ENCODE measurements around the gene WDR77.

WDR77 gene

DNA sequence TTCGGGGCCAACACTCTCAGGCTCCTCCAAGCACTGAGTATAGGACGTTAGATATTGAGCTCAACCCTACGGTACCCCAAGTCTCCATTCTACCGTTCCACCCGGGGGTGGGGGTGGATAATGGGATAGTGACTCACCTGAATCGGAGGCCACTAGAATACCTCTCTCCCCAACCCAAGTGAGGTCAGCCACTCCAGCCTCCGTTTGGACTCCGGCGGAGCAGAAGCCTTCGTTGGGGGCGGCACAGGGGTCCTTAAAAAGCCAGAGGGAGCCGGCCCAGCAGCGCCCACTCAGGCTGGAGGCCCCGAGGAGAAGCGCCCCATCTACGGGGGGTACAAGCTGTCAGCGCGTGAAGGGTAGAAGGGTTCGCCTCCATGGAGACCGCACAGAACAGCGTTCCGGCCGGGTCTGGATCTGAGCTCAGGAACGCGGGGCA is 556 bp downstream of the WDR77 start:
- WGBS, 2 donors (ENCODE audit: extremely low coverage in 2 of 2, insufficient read length in 2 of 2, insufficient replicate concordance in 1 of 2): no CpG with 5 or more reads among the region's 25 CpGs
- H3K9ac ChIP-seq (ENCODE audit: low read depth, low read length, poor library complexity): peak overlapping the region; percentile 96
- H3K27me3 ChIP-seq (ENCODE audit: control insufficient read depth in 3 of 3, insufficient read depth in 3 of 3, low read depth in 1 of 3, low read length in 3 of 3): no peaks in the 10 kb centered on the region
- no peaks in the 10 kb centered on the region for H3K9me3 ChIP-seq (replicated peaks in 1 of 2; ENCODE audit: control insufficient read depth in 2 of 2, insufficient read depth in 1 of 2, low read depth in 1 of 2, low read length in 2 of 2)
- H2BK12ac ChIP-seq (ENCODE audit: low read length): no peak overlapping the region
- peak overlapping the region; percentile 79 to 96 for H3K4me3 ChIP-seq (ENCODE audit: low read length in 2 of 2)
- H2AK5ac ChIP-seq (ENCODE audit: low read depth, low read length): no peak overlapping the region
- H3K79me1 ChIP-seq (ENCODE audit: low read depth, low read length): peaks cover 6% of the 10 kb centered on the region
- H4K91ac ChIP-seq (ENCODE audit: low read depth, low read length, poor library complexity): no peak overlapping the region
- H3K4me1 ChIP-seq (ENCODE audit: control insufficient read depth in 2 of 2, insufficient read depth in 1 of 2, low read depth in 1 of 2, low read length in 2 of 2): peaks cover 5 to 8% of the 10 kb centered on the region in 2 donors
- peak overlapping the region; percentile 43 for H2BK120ac ChIP-seq (ENCODE audit: low read depth, low read length)
- H2BK5ac ChIP-seq (ENCODE audit: low read length): no peak overlapping the region
- peak overlapping the region; percentile 49 for H3K23ac ChIP-seq (ENCODE audit: low read depth, low read length, poor library complexity)
- H2AFZ ChIP-seq (ENCODE audit: low read length): peak overlapping the region; percentile 89
- no peak overlapping the region for H3K4ac ChIP-seq (ENCODE audit: low read length)
- H2BK15ac ChIP-seq (ENCODE audit: low read length): no peak overlapping the region
- no peak overlapping the region for H3K27ac ChIP-seq (replicated peaks; ENCODE audit: low read length)
- H3K36me3 ChIP-seq (replicated peaks in 1 of 2; ENCODE audit: control insufficient read depth in 2 of 2, insufficient read depth in 2 of 2, low read length in 2 of 2): peaks cover 17 to 65% of the 10 kb centered on the region in 2 donors
- H3K18ac ChIP-seq (ENCODE audit: low read length): peak overlapping the region; percentile 75
- H4K8ac ChIP-seq (ENCODE audit: low read depth, low read length): no peak overlapping the region
- no peak overlapping the region for H3K14ac ChIP-seq (ENCODE audit: low read length)
- no peak for DNase-seq (ENCODE audit: low spot score)
- H3K4me2 ChIP-seq (ENCODE audit: insufficient read depth, low read length, poor library complexity, severe bottlenecking): peak overlapping the region; percentile 62

- WGBS, 2 donors (ENCODE audit: extremely low coverage in 2 of 2, insufficient read length in 2 of 2, insufficient replicate concordance in 1 of 2): no CpG with 5 or more reads among the region's 4 CpGs
- no peak overlapping the region for H2BK15ac ChIP-seq (ENCODE audit: low read length)
- peaks cover 5 to 8% of the 10 kb centered on the region in 2 donors for H3K4me1 ChIP-seq (ENCODE audit: control insufficient read depth in 2 of 2, insufficient read depth in 1 of 2, low read depth in 1 of 2, low read length in 2 of 2)
- no peak overlapping the region for H3K14ac ChIP-seq (ENCODE audit: low read length)
- no peak overlapping the region for H3K9ac ChIP-seq (ENCODE audit: low read depth, low read length, poor library complexity)
- H4K8ac ChIP-seq (ENCODE audit: low read depth, low read length): no peak overlapping the region
- no peak overlapping the region for H3K27ac ChIP-seq (replicated peaks; ENCODE audit: low read length)
- no peak overlapping the region for H2AFZ ChIP-seq (ENCODE audit: low read length)
- no peak overlapping the region for H3K4me2 ChIP-seq (ENCODE audit: insufficient read depth, low read length, poor library complexity, severe bottlenecking)
- no peak for DNase-seq (ENCODE audit: low spot score)
- H3K4ac ChIP-seq (ENCODE audit: low read length): no peak overlapping the region
- peak overlapping the region in 1 of 2 donors; percentile 79 for H3K4me3 ChIP-seq (ENCODE audit: low read length in 2 of 2)
- no peak overlapping the region for H2AK5ac ChIP-seq (ENCODE audit: low read depth, low read length)
- H3K9me3 ChIP-seq (replicated peaks in 1 of 2; ENCODE audit: control insufficient read depth in 2 of 2, insufficient read depth in 1 of 2, low read depth in 1 of 2, low read length in 2 of 2): no peaks in the 10 kb centered on the region
- no peak overlapping the region for H3K23ac ChIP-seq (ENCODE audit: low read depth, low read length, poor library complexity)
- H3K18ac ChIP-seq (ENCODE audit: low read length): no peak overlapping the region
- peaks cover 24 to 66% of the 10 kb centered on the region in 2 donors for H3K36me3 ChIP-seq (replicated peaks in 1 of 2; ENCODE audit: control insufficient read depth in 2 of 2, insufficient read depth in 2 of 2, low read length in 2 of 2)
- no peak overlapping the region for H2BK5ac ChIP-seq (ENCODE audit: low read length)
- no peak overlapping the region for H2BK12ac ChIP-seq (ENCODE audit: low read length)
- peaks cover 6% of the 10 kb centered on the region for H3K79me1 ChIP-seq (ENCODE audit: low read depth, low read length)
- H2BK120ac ChIP-seq (ENCODE audit: low read depth, low read length): no peak overlapping the region
- no peak overlapping the region for H4K91ac ChIP-seq (ENCODE audit: low read depth, low read length, poor library complexity)
- H3K27me3 ChIP-seq (ENCODE audit: control insufficient read depth in 3 of 3, insufficient read depth in 3 of 3, low read depth in 1 of 3, low read length in 3 of 3): no peaks in the 10 kb centered on the region
These were observed 1.8 kb downstream of the WDR77 start for GRCh38 chr1:111446967-111447892.

- no peak overlapping the region for H3K4ac ChIP-seq (ENCODE audit: low read length)
- H3K9ac ChIP-seq (ENCODE audit: low read depth, low read length, poor library complexity): no peak overlapping the region
- no peak overlapping the region for H2BK120ac ChIP-seq (ENCODE audit: low read depth, low read length)
- H3K79me1 ChIP-seq (ENCODE audit: low read depth, low read length): peaks cover 6% of the 10 kb centered on the region
- no peak overlapping the region for H4K91ac ChIP-seq (ENCODE audit: low read depth, low read length, poor library complexity)
- H3K9me3 ChIP-seq (replicated peaks in 1 of 2; ENCODE audit: control insufficient read depth in 2 of 2, insufficient read depth in 1 of 2, low read depth in 1 of 2, low read length in 2 of 2): no peaks in the 10 kb centered on the region
- H3K27ac ChIP-seq (replicated peaks; ENCODE audit: low read length): no peak overlapping the region
- H3K14ac ChIP-seq (ENCODE audit: low read length): no peak overlapping the region
- no peak overlapping the region for H2BK15ac ChIP-seq (ENCODE audit: low read length)
- H3K23ac ChIP-seq (ENCODE audit: low read depth, low read length, poor library complexity): no peak overlapping the region
- H3K4me1 ChIP-seq (ENCODE audit: control insufficient read depth in 2 of 2, insufficient read depth in 1 of 2, low read depth in 1 of 2, low read length in 2 of 2): peaks cover 5 to 8% of the 10 kb centered on the region in 2 donors
- no peak overlapping the region for H4K8ac ChIP-seq (ENCODE audit: low read depth, low read length)
- no peaks in the 10 kb centered on the region for H3K27me3 ChIP-seq (ENCODE audit: control insufficient read depth in 3 of 3, insufficient read depth in 3 of 3, low read depth in 1 of 3, low read length in 3 of 3)
- H3K18ac ChIP-seq (ENCODE audit: low read length): no peak overlapping the region
- no peak overlapping the region for H2AFZ ChIP-seq (ENCODE audit: low read length)
- no peak overlapping the region for H2BK12ac ChIP-seq (ENCODE audit: low read length)
- no CpG with 5 or more reads among the region's 4 CpGs for WGBS, 2 donors (ENCODE audit: extremely low coverage in 2 of 2, insufficient read length in 2 of 2, insufficient replicate concordance in 1 of 2)
- no peak for DNase-seq (ENCODE audit: low spot score)
- peaks cover 28 to 71% of the 10 kb centered on the region in 2 donors for H3K36me3 ChIP-seq (replicated peaks in 1 of 2; ENCODE audit: control insufficient read depth in 2 of 2, insufficient read depth in 2 of 2, low read length in 2 of 2)
- H2BK5ac ChIP-seq (ENCODE audit: low read length): no peak overlapping the region
- H3K4me3 ChIP-seq (ENCODE audit: low read length in 2 of 2): no peak overlapping the region
- no peak overlapping the region for H3K4me2 ChIP-seq (ENCODE audit: insufficient read depth, low read length, poor library complexity, severe bottlenecking)
- H2AK5ac ChIP-seq (ENCODE audit: low read depth, low read length): no peak overlapping the region
These were observed 2.5 kb downstream of the WDR77 start for GRCh38 chr1:111446546-111446945.

DNA sequence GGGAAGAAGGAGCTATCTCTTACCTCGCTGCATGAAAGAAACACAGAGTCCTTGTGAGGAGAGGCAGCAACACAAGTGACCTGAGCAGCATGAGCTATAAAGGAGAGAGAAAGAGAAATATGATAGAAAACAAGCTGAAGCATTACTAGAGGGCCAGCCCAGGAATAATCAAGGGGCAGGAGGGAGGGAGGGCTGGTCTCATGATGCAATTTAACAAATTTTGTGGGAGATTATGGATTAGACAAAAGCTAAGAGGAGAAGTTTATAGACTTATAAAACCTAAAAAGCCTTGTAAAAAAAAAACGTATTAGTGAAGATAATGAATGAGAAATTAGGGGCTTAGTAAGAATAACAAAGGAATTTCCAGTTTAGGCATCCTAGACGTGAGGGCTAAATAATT is 5.0 kb downstream of the WDR77 start:
- Histone ChIP-seq H3K27me3 (ENCODE audit: control insufficient read depth in 3 of 3, insufficient read depth in 3 of 3, low read depth in 1 of 3, low read length in 3 of 3) (no peaks in the 10 kb centered on the region), H2BK120ac (ENCODE audit: low read depth, low read length) (no peak overlapping the region), H3K23ac (ENCODE audit: low read depth, low read length, poor library complexity) (no peak overlapping the region), H4K8ac (ENCODE audit: low read depth, low read length) (no peak overlapping the region), H3K14ac (ENCODE audit: low read length) (no peak overlapping the region), H3K27ac (replicated peaks; ENCODE audit: low read length) (no peak overlapping the region), H3K4me2 (ENCODE audit: insufficient read depth, low read length, poor library complexity, severe bottlenecking) (no peak overlapping the region), H3K9ac (ENCODE audit: low read depth, low read length, poor library complexity) (no peak overlapping the region), H2BK12ac (ENCODE audit: low read length) (no peak overlapping the region), H2BK5ac (ENCODE audit: low read length) (no peak overlapping the region), H3K4me1 (ENCODE audit: control insufficient read depth in 2 of 2, insufficient read depth in 1 of 2, low read depth in 1 of 2, low read length in 2 of 2) (peaks cover 2 to 4% of the 10 kb centered on the region in 2 donors), H2AK5ac (ENCODE audit: low read depth, low read length) (no peak overlapping the region), H2AFZ (ENCODE audit: low read length) (no peak overlapping the region), H4K91ac (ENCODE audit: low read depth, low read length, poor library complexity) (no peak overlapping the region), H3K4ac (ENCODE audit: low read length) (no peak overlapping the region), H2BK15ac (ENCODE audit: low read length) (no peak overlapping the region), H3K36me3 (replicated peaks in 1 of 2; ENCODE audit: control insufficient read depth in 2 of 2, insufficient read depth in 2 of 2, low read length in 2 of 2) (peaks cover 35 to 85% of the 10 kb centered on the region in 2 donors), H3K9me3 (replicated peaks in 1 of 2; ENCODE audit: control insufficient read depth in 2 of 2, insufficient read depth in 1 of 2, low read depth in 1 of 2, low read length in 2 of 2) (no peaks in the 10 kb centered on the region), H3K18ac (ENCODE audit: low read length) (no peak overlapping the region), H3K4me3 (ENCODE audit: low read length in 2 of 2) (no peak overlapping the region), H3K79me1 (ENCODE audit: low read depth, low read length) (peaks cover 6% of the 10 kb centered on the region)
- no peak for DNase-seq (ENCODE audit: low spot score)
- WGBS, 2 donors (ENCODE audit: extremely low coverage in 2 of 2, insufficient read length in 2 of 2, insufficient replicate concordance in 1 of 2): no CpG with 5 or more reads among the region's 3 CpGs

Data from neuronal stem cell (in vitro differentiated cells).